Adrenal gland (tissue), 12 donors: ENCODE results near the gene ATPAF2. TPM values are rescaled to one million over a fixed set of nuclear protein-coding genes. Genes with fewer than 3 reads are reported as not detected.

Source experiments
- DNase-seq, 7 donors: peaks; one replicate each; pipeline ENCODE4 v3.0.0-alpha.2; 2019 to 2020
- H3K27ac ChIP-seq, 5 donors: fragments of 200-600 bp; sonication (generic) in 4 of 5; 1 replicate in 3 of 5; 2 replicates in 2 of 5; pipeline versions ENCODE4 v1.5.1 to v1.8.0; 2016 to 2020; ENCODE audit warnings: mild to moderate bottlenecking in 1 of 5
- H3K27me3 ChIP-seq: fragments of 200-600 bp; 2 replicates; pipeline ENCODE4 v1.8.0; 2021
- H3K36me3 ChIP-seq, 2 donors: fragments of 200-600 bp; replicated peaks in 1 of 2; 1 replicate in 1 of 2; 2 replicates in 1 of 2; pipeline versions ENCODE4 v1.5.1 to v1.8.0; 2018 to 2022
- H3K4me1 ChIP-seq, 2 donors: fragments of 200-600 bp; replicated peaks in 1 of 2; 1 replicate in 1 of 2; 2 replicates in 1 of 2; pipeline versions ENCODE4 v1.5.1 to v1.8.0; 2018 to 2021
- H3K4me3 ChIP-seq, 4 donors: fragments of 200-600 bp; sonication (generic) in 3 of 4; one replicate each; pipeline ENCODE4 v1.5.1; 2016 to 2018
- H3K9me3 ChIP-seq, 3 donors: fragments of 200-600 bp; sonication (generic) in 1 of 3; replicated peaks in 1 of 3; 1 replicate in 2 of 3; 2 replicates in 1 of 3; pipeline versions ENCODE4 v1.5.1 to v1.8.0; 2016 to 2021
- POLR2A ChIP-seq, 2 donors: fragments of 450-650 bp; IDR thresholded peaks; one replicate each; pipeline ENCODE4 v1.6.1; 2017; ENCODE audit warnings: antibody characterized with exemption in 2 of 2, mild to moderate bottlenecking in 2 of 2, moderate library complexity in 1 of 2
- WGBS, 4 donors: extraction: QIAGEN DNeasy Blood & Tissue Kit in 2 of 4; methylation state at CpG; one replicate each; pipeline versions ENCODE4 v1.1.5 to v1.1.7; 2013 to 2017; 5-methylcytosine and 5-hydroxymethylcytosine counted together
- intact Hi-C, 2 donors: fragments of 100-400 bp; cut with DNase I; formaldehyde crosslinking; loops; one replicate each; pipeline versions ENCODE4 v1.14.1 to v1.15.0; 2022 to 2023
- polyA plus RNA-seq, 3 donors: library from polyadenylated mRNA; stranded (reverse); fragments of 200-250 nt in 2 of 3; fragments of 350-450 nt in 1 of 3; fragmentation: Illumina TruSeq in 1 of 3; extraction: RNeasy Lipid Tissue Mini Kit (QIAGEN cat#74804) in 1 of 3; gene quantifications; one replicate each; pipeline ENCODE4 v1.2.3, GENCODE V29; 2013 to 2014
- total RNA-seq, 9 donors: library from RNA; depleted of rRNA in 4 of 9; stranded (reverse); fragments of >200 nt in 4 of 9; fragments of 120-200 nt in 1 of 9; fragmentation: NEBNext Ultra II Directional in 1 of 9; extraction: Animal tissue kit (Norgen Biotek cat#: 25700) in 1 of 9; gene quantifications; one replicate each; pipeline versions ENCODE4 v1.1.0 to v1.2.4, GENCODE V29; 2013 to 2023
- TF ChIP-seq, protein P1 (sequence below), 6 experiments: fragments of 450-650 bp in 4 of 6; fragments of 200-600 bp in 2 of 6; sonication (generic) in 1 of 6; IDR thresholded peaks; 1 replicate in 5 of 6; 2 replicates in 1 of 6; pipeline versions ENCODE4 v1.5.1 to v1.8.0; 2016 to 2021; ENCODE audit warnings: antibody characterized with exemption in 6 of 6, mild to moderate bottlenecking in 2 of 6, moderate library complexity in 1 of 6
- donor health status: healthy with polysubstance abuse.
- donor health status: Bipolar disorder and iron deficiency.
- donor health status: DM: yes; HTN: yes; CAD: no.
- donor health status: DM: no; HTN: no; CAD: no.
- donor health status: DM: no; HTN: no; CAD: no.
- donor health status: DM: yes; HTN: yes; CAD: no.

ATPAF2 gene
- total and polyA plus RNA-seq, 12 donors, result 32.5 to 68.6 (median 45.4) TPM

DNA sequence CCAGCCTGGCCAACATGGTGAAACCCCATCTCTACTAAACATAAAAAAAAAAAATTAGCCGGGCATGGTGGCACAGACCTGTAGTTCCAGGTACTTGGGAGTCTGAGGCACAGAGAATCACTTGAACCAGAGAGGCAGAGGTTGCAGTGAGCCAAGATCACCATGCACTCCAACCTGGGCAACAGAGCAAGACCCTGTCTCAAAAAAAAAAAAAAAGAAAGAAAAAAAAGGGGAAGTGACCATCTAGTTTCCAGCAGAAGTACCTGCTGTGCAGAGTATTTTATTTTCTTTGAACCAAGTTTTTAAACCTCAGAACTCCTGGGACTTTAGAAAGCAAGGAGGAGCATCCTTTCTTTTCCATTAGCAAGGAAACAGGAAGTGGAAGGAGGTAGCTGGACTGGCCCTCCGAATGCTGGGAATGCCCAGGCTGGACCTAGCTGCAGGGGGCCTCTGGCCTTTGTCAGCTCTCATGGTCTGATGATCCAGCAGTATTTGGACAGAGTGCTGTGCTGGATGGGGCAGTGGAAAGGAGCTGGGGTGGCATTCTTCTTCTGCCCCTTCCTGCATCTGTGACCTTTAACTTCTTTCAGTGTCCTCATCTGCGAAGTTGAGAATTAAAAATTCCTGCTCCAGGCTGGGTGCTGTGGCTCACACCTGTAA is 6.9 kb upstream of the ATPAF2 start:
- peaks cover 0 to 14% of the 10 kb centered on the region in 2 donors for H3K36me3 ChIP-seq
- 70 to 84% (median 80%) methylated on average over 3 of the region's 3 CpGs for WGBS, 4 donors
- H3K4me3 ChIP-seq, result no peak overlapping the region
- H3K9me3 ChIP-seq, result no peaks in the 10 kb centered on the region
- H3K4me1 ChIP-seq, result peaks cover 10 to 34% of the 10 kb centered on the region in 2 donors
- no peak for DNase-seq
- no peak overlapping the region for H3K27ac ChIP-seq
- intact Hi-C loops, result no loop called here
- TF ChIP-seq, protein P1, sequence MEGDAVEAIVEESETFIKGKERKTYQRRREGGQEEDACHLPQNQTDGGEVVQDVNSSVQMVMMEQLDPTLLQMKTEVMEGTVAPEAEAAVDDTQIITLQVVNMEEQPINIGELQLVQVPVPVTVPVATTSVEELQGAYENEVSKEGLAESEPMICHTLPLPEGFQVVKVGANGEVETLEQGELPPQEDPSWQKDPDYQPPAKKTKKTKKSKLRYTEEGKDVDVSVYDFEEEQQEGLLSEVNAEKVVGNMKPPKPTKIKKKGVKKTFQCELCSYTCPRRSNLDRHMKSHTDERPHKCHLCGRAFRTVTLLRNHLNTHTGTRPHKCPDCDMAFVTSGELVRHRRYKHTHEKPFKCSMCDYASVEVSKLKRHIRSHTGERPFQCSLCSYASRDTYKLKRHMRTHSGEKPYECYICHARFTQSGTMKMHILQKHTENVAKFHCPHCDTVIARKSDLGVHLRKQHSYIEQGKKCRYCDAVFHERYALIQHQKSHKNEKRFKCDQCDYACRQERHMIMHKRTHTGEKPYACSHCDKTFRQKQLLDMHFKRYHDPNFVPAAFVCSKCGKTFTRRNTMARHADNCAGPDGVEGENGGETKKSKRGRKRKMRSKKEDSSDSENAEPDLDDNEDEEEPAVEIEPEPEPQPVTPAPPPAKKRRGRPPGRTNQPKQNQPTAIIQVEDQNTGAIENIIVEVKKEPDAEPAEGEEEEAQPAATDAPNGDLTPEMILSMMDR (IDR thresholded peaks at IDR 0.05), result no peak
- TF ChIP-seq POLR2A (IDR thresholded peaks at IDR 0.05), result no peak
- no peaks in the 10 kb centered on the region for H3K27me3 ChIP-seq

DNA sequence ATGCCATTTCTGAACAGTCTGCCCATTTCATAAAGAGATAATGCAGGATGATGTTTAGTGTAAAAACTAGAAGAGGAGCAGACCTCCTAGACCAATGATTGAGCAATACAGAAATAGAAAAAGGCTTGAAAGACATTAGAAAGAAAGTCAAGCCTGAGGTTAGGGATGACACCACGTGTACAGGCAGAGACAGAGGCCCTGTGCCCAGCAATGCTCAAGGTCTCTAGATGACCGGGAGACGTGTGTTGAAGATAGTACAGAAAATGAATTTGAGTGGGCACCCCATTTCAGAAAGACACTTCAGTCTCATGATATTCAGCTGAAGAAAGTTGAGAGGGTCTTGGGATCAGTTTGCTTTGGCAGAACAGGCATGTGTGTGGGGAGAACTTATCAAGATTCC is 5.6 kb upstream of the ATPAF2 start:
- peak in 3 of 7 donors; percentile 30 to 53 (median 51) for DNase-seq
- Histone ChIP-seq H3K4me3 (no peak overlapping the region), H3K36me3 (peaks cover 0 to 14% of the 10 kb centered on the region in 2 donors), H3K4me1 (peaks cover 20 to 43% of the 10 kb centered on the region in 2 donors), H3K27ac (no peak overlapping the region), H3K27me3 (no peaks in the 10 kb centered on the region), H3K9me3 (no peaks in the 10 kb centered on the region)
- intact Hi-C loops, result no loop called here
- no peak for TF ChIP-seq POLR2A (IDR thresholded peaks at IDR 0.05)
- TF ChIP-seq, protein P1 (IDR thresholded peaks at IDR 0.05), result no peak
- WGBS, 4 donors, result 43 to 48% (median 46%) methylated on average over 3 of the region's 3 CpGs

DNA sequence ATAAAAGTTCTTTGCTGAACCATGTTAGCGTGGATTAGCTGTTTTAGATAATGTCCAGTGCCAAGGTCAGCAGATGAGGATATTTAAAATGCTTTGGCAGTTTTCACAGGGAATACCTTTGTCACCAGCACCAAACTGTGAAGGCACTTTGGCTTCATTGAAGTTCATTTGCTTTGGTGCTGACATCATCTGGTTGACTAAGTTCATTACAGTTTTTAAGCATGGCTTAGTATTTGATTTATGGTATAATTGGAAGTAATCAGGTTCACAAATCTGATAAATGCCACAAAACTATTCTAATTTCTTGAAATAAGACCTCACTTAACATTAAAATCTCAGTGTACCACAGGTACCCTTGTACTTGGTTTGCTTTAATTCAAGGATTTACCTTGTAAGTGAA is 4.5 kb upstream of the ATPAF2 start:
- 40 to 64% (median 53%) methylated on average over 1 of the region's 1 CpG for WGBS, 4 donors
- Histone ChIP-seq H3K4me3 (no peak overlapping the region), H3K27me3 (no peaks in the 10 kb centered on the region), H3K9me3 (no peaks in the 10 kb centered on the region), H3K27ac (no peak overlapping the region), H3K4me1 (peaks cover 20 to 44% of the 10 kb centered on the region in 2 donors), H3K36me3 (peaks cover 0 to 14% of the 10 kb centered on the region in 2 donors)
- no peak for DNase-seq
- TF ChIP-seq, protein P1 (IDR thresholded peaks at IDR 0.05), result peak in 1 of 6 experiments; percentile 11
- TF ChIP-seq POLR2A (IDR thresholded peaks at IDR 0.05), result no peak
- intact Hi-C loops, result no loop called here

DNA sequence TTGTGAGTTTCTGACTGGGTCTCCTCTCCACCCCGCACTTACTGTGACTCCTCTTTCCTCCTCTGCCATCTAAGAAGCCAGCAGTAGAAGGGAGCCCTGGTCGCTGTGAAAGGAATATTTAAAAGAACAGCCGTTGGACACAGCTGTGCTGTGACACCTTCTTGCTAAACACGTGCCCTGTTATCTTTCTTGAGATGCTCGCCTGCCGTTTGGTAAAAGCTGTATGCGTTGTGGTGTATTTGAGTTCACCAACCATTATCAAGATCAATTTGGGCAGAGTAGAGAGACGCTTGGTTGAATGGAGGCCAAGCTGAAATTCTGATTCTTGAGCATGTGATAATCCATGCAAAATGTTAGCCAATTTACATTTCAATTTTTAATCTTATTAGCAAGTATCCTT is 4.0 kb upstream of the ATPAF2 start:
- WGBS, 4 donors, result 74 to 86% (median 79%) methylated on average over 8 of the region's 8 CpGs
- H3K27ac ChIP-seq, result no peak overlapping the region
- peaks cover 0 to 14% of the 10 kb centered on the region in 2 donors for H3K36me3 ChIP-seq
- TF ChIP-seq, protein P1 (IDR thresholded peaks at IDR 0.05), result no peak
- TF ChIP-seq POLR2A (IDR thresholded peaks at IDR 0.05), result no peak
- no peaks in the 10 kb centered on the region for H3K27me3 ChIP-seq
- no peaks in the 10 kb centered on the region for H3K9me3 ChIP-seq
- no peak for DNase-seq
- peaks cover 24 to 49% of the 10 kb centered on the region in 2 donors for H3K4me1 ChIP-seq
- H3K4me3 ChIP-seq, result no peak overlapping the region
- intact Hi-C loops, result no loop called here
